Measurements from ENCODE around the gene AMZ2. TPM values are rescaled to one million over a fixed set of nuclear protein-coding genes. Genes with fewer than 3 reads are reported as not detected.

Gene AMZ2
- total RNA-seq, 1 donor from 2014 or later: 70.3 TPM

DNA sequence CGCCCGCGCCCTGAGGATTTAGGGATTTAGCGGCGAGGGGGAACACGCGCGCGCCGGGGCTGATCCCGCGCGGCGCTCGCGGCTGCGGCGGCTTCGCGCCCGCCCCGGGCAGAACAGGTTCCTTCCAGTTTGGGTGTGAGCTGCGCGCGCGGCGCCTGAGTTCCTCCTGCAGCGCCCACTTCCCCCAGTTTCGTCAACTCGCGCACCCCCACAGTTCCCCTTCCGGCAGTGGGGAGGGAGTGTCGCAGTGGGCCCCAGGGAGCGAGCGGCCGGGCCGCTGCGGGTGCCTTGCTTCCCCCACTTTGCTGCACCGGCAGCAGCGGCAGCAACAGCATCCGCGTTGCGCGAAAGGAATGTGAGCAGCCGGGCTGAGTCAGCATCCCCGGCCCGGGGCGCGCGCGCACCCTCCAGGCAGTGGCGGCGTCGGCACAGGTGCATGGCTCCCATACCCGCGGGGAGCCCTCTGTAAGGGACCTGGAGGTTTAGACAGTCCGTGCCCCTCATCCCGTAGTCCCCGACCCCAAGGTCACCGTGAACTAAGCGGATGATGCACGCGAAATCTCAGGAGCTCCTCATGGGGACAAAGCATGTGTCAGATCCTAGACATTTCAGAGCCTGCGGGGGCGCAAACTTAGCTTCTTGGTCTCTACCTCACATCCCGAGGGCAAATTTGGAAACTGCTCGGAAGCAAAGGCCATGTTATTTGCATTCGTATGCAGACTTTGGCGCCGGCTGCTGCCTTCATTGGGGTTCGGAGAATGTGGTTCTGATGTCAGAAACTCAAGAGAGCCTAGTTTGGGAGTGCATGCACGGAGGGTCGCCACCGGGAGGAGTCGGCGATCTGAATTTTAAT is 44.2 kb downstream of the AMZ2 start:
- Mint-ChIP-seq H3K27ac (ENCODE audit: unreplicated experiment) (no peak overlapping the region), H3K4me3 (ENCODE audit: unreplicated experiment) (peak overlapping the region; percentile 82), H3K36me3 (ENCODE audit: low read depth, unreplicated experiment) (peaks cover 4% of the 10 kb centered on the region), H3K9me3 (ENCODE audit: unreplicated experiment) (no peaks in the 10 kb centered on the region), H3K4me1 (ENCODE audit: unreplicated experiment) (peaks cover 48% of the 10 kb centered on the region), H3K27me3 (ENCODE audit: unreplicated experiment) (peaks cover 10% of the 10 kb centered on the region)
- TF ChIP-seq, protein P1, sequence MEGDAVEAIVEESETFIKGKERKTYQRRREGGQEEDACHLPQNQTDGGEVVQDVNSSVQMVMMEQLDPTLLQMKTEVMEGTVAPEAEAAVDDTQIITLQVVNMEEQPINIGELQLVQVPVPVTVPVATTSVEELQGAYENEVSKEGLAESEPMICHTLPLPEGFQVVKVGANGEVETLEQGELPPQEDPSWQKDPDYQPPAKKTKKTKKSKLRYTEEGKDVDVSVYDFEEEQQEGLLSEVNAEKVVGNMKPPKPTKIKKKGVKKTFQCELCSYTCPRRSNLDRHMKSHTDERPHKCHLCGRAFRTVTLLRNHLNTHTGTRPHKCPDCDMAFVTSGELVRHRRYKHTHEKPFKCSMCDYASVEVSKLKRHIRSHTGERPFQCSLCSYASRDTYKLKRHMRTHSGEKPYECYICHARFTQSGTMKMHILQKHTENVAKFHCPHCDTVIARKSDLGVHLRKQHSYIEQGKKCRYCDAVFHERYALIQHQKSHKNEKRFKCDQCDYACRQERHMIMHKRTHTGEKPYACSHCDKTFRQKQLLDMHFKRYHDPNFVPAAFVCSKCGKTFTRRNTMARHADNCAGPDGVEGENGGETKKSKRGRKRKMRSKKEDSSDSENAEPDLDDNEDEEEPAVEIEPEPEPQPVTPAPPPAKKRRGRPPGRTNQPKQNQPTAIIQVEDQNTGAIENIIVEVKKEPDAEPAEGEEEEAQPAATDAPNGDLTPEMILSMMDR (IDR thresholded peaks at IDR 0.05; ENCODE audit: unreplicated experiment): no peak
- peak; percentile 72 for DNase-seq (ENCODE audit: low spot score)

DNA sequence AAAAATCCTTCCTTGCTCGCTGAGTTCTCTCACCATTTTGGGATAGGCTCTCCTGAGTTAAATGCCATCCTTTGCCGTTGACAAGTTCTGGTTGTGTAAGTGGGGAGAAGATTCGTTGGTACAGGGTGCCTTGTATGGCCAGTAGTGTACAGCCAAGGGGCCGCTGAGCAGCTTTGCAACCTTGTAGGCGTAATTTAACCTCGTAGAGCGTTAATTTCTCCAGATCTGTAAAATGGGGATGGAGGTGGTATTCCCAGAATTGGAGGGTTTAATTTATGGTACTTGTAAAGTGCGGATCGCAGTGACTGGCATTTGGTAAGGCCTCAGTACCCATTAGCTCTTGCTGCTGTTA is 44.8 kb downstream of the AMZ2 start:
- peaks cover 51% of the 10 kb centered on the region for H3K4me1 Mint-ChIP-seq (ENCODE audit: unreplicated experiment)
- no peaks in the 10 kb centered on the region for H3K9me3 Mint-ChIP-seq (ENCODE audit: unreplicated experiment)
- peaks cover 10% of the 10 kb centered on the region for H3K27me3 Mint-ChIP-seq (ENCODE audit: unreplicated experiment)
- peak overlapping the region; percentile 82 for H3K4me3 Mint-ChIP-seq (ENCODE audit: unreplicated experiment)
- TF ChIP-seq, protein P1 (IDR thresholded peaks at IDR 0.05; ENCODE audit: unreplicated experiment): no peak
- peaks cover 4% of the 10 kb centered on the region for H3K36me3 Mint-ChIP-seq (ENCODE audit: low read depth, unreplicated experiment)
- H3K27ac Mint-ChIP-seq (ENCODE audit: unreplicated experiment): no peak overlapping the region
- no peak for DNase-seq (ENCODE audit: low spot score)

DNA sequence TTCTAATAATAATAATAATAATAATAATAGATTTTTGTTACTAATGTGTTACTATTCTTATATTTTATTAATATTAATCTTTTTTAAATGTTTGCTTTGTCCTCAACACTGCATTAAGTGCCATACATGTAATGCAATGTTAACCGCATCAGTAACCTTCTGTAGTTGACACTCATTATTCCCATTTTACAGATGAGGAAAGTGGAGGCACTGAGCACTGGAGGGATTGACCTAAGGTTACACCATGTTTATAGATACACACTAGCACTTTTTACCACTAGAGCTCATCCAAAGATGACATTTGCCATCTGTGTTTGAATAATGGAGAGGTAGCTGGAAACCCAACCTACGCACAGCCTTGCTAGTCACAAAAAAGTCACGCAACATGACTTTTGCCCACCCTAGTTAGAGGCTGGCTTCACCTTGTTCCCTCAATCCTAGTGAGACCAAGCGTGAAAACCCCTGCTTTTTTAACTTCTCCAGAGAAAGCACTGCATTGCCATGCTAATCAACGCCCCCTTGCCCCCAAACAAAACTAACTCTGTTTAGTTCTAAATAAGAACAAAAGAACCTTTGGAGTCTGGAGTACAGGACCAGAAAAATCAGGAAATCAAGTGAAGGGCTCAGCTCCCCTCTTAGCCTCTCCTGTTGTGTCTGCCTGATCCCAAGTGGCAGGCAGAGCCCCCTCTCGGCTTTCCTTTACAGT is 45.8 kb downstream of the AMZ2 start:
- no peak for DNase-seq (ENCODE audit: low spot score)
- TF ChIP-seq, protein P1 (IDR thresholded peaks at IDR 0.05; ENCODE audit: unreplicated experiment): no peak
- Mint-ChIP-seq H3K9me3 (ENCODE audit: unreplicated experiment) (no peaks in the 10 kb centered on the region), H3K27me3 (ENCODE audit: unreplicated experiment) (peaks cover 10% of the 10 kb centered on the region), H3K4me1 (ENCODE audit: unreplicated experiment) (peaks cover 47% of the 10 kb centered on the region), H3K27ac (ENCODE audit: unreplicated experiment) (no peak overlapping the region), H3K4me3 (ENCODE audit: unreplicated experiment) (no peak overlapping the region), H3K36me3 (ENCODE audit: low read depth, unreplicated experiment) (peaks cover 4% of the 10 kb centered on the region)

DNA sequence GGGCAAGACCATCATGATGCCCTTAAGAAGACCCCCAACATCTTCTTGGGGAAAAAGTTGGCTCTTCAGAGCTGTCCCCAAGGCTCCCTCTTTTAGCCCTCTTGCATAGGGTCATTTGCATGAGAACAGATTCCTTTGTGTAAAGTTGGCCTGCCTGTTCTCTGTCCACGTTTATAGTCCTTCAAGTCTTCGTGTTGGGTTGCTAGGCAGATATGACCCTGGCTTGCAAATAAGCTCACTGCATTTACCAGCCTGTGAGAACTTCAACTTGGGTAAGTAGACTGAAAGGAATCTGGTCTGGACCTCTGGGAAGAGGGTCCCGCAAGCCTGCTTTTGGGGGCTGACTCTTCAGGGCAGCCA is 46.3 kb downstream of the AMZ2 start:
- Mint-ChIP-seq H3K27me3 (ENCODE audit: unreplicated experiment) (peaks cover 8% of the 10 kb centered on the region), H3K4me3 (ENCODE audit: unreplicated experiment) (no peak overlapping the region), H3K27ac (ENCODE audit: unreplicated experiment) (no peak overlapping the region), H3K36me3 (ENCODE audit: low read depth, unreplicated experiment) (peaks cover 4% of the 10 kb centered on the region), H3K4me1 (ENCODE audit: unreplicated experiment) (peaks cover 42% of the 10 kb centered on the region), H3K9me3 (ENCODE audit: unreplicated experiment) (no peaks in the 10 kb centered on the region)
- TF ChIP-seq, protein P1 (IDR thresholded peaks at IDR 0.05; ENCODE audit: unreplicated experiment): no peak
- no peak for DNase-seq (ENCODE audit: low spot score)

DNA sequence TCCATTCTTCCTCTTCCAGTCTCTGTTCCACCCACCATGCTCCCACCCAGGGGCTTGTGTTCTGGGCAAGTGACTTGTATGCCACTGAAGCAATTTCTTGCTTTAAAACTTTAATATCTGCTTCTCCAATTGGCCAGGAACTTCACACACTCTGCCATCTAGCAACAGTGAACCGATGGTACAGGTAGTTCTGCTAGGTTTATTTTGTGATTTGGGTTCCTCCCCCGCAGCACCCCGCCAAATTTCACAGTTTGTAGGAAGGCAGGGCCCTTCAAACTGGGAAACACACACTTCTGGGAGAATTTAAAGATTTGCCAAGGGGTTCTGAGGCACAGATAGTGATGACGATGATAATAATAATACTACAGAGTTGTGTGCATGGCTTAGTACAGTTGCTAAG is 46.8 kb downstream of the AMZ2 start:
- H3K27ac Mint-ChIP-seq (ENCODE audit: unreplicated experiment): no peak overlapping the region
- TF ChIP-seq, protein P1 (IDR thresholded peaks at IDR 0.05; ENCODE audit: unreplicated experiment): no peak
- peaks cover 4% of the 10 kb centered on the region for H3K36me3 Mint-ChIP-seq (ENCODE audit: low read depth, unreplicated experiment)
- H3K4me1 Mint-ChIP-seq (ENCODE audit: unreplicated experiment): peaks cover 40% of the 10 kb centered on the region
- H3K4me3 Mint-ChIP-seq (ENCODE audit: unreplicated experiment): no peak overlapping the region
- no peak for DNase-seq (ENCODE audit: low spot score)
- H3K27me3 Mint-ChIP-seq (ENCODE audit: unreplicated experiment): peaks cover 6% of the 10 kb centered on the region
- no peaks in the 10 kb centered on the region for H3K9me3 Mint-ChIP-seq (ENCODE audit: unreplicated experiment)

Data from endothelial cell (in vitro differentiated cells).